IPS DF 19.7 (cell line): ENCODE data around the gene VWF.

Experiments used
- DNase-seq: peaks from one replicate; pipeline ENCODE4 v3.0.0-alpha.2; 2013; ENCODE audit warnings: low read depth, low spot score

The VWF gene

GRCh38 chr12:5912437-5913334 is 211.8 kb downstream of the VWF start:
- DNase-seq = peak; percentile 35

GRCh38 chr12:5912011-5912410 is 212.5 kb downstream of the VWF start:
- no peak for DNase-seq

- DNase-seq = no peak
Measured at GRCh38 chr12:5910790-5911548, 213.5 kb downstream of the VWF start.

GRCh38 chr12:5909560-5909959 is 214.9 kb downstream of the VWF start:
- DNase-seq = no peak

- no peak for DNase-seq
Measured at GRCh38 chr12:5908251-5908650, 216.2 kb downstream of the VWF start.

GRCh38 chr12:5907807-5908206 is 216.7 kb downstream of the VWF start:
- DNase-seq = no peak

GRCh38 chr12:5905757-5906156 is 218.7 kb downstream of the VWF start:
- no peak for DNase-seq

- no peak for DNase-seq
Measured at GRCh38 chr12:5904969-5905368, 219.5 kb downstream of the VWF start.

- DNase-seq = no peak
Measured at GRCh38 chr12:5904441-5904840, 220.0 kb downstream of the VWF start.

- no peak for DNase-seq
Measured at GRCh38 chr12:5902736-5903135, 221.7 kb downstream of the VWF start.

- DNase-seq = no peak
Measured at GRCh38 chr12:5901416-5901815, 223.1 kb downstream of the VWF start.

- DNase-seq = no peak
Measured at GRCh38 chr12:5900533-5901205, 223.8 kb downstream of the VWF start.

- no peak for DNase-seq
Measured at GRCh38 chr12:5900076-5900475, 224.4 kb downstream of the VWF start.

GRCh38 chr12:5899675-5900074 is 224.8 kb downstream of the VWF start:
- no peak for DNase-seq

GRCh38 chr12:5898874-5899273 is 225.6 kb downstream of the VWF start:
- DNase-seq = peak; percentile 30
